Immature natural killer cell (primary cell): ENCODE results near the gene IRX6. TPM values are rescaled to one million over a fixed set of nuclear protein-coding genes. Genes with fewer than 3 reads are reported as not detected.

Experiments used
- DNase-seq, 3 donors: peaks; one replicate each; pipeline ENCODE4 v3.0.0; 2022; ENCODE audit warnings: mixed read lengths in 1 of 3
- H3K27ac Mint-ChIP-seq, 6 donors: one replicate each; pipeline ENCODE4 v1.8.0; 2020; ENCODE audit warnings: mixed read lengths in 6 of 6, mild to moderate bottlenecking in 5 of 6, inconsistent platforms in 4 of 6, moderate library complexity in 3 of 6
- H3K27me3 Mint-ChIP-seq, 3 donors: one replicate each; pipeline ENCODE4 v1.8.0; 2020 to 2021; ENCODE audit warnings: low read depth in 3 of 3, mild to moderate bottlenecking in 3 of 3, mixed read lengths in 3 of 3, moderate library complexity in 3 of 3, inconsistent platforms in 1 of 3
- H3K36me3 Mint-ChIP-seq, 3 donors: one replicate each; pipeline ENCODE4 v1.8.0; 2020; ENCODE audit warnings: mixed read lengths in 3 of 3, inconsistent platforms in 2 of 3, mild to moderate bottlenecking in 2 of 3
- H3K4me1 Mint-ChIP-seq, 2 donors: one replicate each; pipeline ENCODE4 v1.8.0; 2020; ENCODE audit warnings: inconsistent platforms in 2 of 2, mild to moderate bottlenecking in 2 of 2, mixed read lengths in 2 of 2, moderate library complexity in 1 of 2
- H3K4me3 Mint-ChIP-seq, 5 donors: one replicate each; pipeline ENCODE4 v1.8.0; 2020; ENCODE audit warnings: mild to moderate bottlenecking in 5 of 5, mixed read lengths in 5 of 5, inconsistent platforms in 3 of 5, moderate library complexity in 3 of 5
- H3K9me3 Mint-ChIP-seq, 6 donors: one replicate each; pipeline ENCODE4 v1.8.0; 2020; ENCODE audit warnings: mild to moderate bottlenecking in 6 of 6, mixed read lengths in 6 of 6, inconsistent platforms in 4 of 6, moderate library complexity in 3 of 6
- polyA plus RNA-seq, 3 donors: library from polyadenylated mRNA; unstranded; fragments of 300-500 nt; fragmentation: Illumina TruSeq; gene quantifications; one replicate each; pipeline ENCODE4 v1.2.3, GENCODE V29; 2021

The IRX6 gene
- polyA plus RNA-seq, 3 donors from 2014 or later: not detected

DNA sequence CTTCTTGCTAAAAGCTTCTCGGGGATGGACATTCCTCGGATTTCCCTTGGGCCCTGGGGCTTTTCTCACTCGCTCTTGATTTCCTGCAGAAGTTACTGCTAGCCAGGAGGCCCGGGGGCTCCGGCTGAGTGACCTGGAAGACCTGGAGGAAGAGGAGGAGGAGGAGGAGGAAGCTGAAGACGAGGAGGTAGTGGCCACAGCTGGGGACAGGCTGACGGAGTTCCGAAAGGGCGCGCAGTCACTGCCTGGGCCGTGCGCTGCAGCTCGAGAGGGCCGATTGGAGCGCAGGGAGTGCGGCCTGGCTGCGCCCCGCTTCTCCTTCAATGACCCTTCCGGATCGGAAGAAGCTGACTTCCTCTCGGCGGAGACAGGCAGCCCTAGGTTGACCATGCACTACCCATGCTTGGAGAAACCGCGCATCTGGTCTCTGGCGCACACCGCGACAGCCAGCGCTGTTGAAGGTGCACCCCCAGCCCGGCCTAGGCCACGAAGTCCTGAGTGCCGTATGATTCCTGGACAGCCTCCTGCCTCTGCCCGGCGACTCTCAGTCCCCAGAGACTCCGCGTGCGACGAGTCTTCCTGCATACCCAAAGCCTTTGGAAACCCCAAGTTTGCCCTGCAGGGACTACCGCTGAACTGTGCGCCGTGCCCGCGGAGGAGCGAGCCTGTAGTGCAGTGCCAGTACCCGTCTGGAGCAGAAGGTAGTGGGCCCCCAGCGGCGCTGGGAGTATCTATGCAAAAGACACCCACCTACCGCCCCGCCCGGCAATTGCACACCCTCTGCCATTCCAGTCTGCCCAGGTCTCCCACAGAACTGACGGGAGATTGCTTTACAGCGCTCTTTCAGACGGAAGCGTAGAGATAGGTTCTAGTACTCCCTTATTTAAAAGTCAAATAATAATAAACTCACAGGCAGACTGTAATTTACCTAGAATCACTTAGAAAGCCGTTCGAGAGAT lies 4.9 kb downstream of the IRX6 start:
- Mint-ChIP-seq H3K27ac (no peak overlapping the region), H3K4me1 (no peaks in the 10 kb centered on the region), H3K9me3 (peaks cover 0 to 4% (median 0%) of the 10 kb centered on the region in 6 donors), H3K4me3 (no peak overlapping the region), H3K36me3 (peaks cover 0 to 3% (median 0%) of the 10 kb centered on the region in 3 donors), H3K27me3 (peaks cover 5 to 11% (median 7%) of the 10 kb centered on the region in 3 donors)
- DNase-seq: no peak

GRCh38 chr16:55329791-55330428 lies 5.9 kb downstream of the IRX6 start:
- Mint-ChIP-seq H3K27ac (no peak overlapping the region), H3K4me3 (no peak overlapping the region), H3K27me3 (peaks cover 5 to 11% (median 7%) of the 10 kb centered on the region in 3 donors), H3K4me1 (no peaks in the 10 kb centered on the region), H3K9me3 (peaks cover 0 to 4% (median 0%) of the 10 kb centered on the region in 6 donors), H3K36me3 (peaks cover 0 to 3% (median 0%) of the 10 kb centered on the region in 3 donors)
- DNase-seq: no peak

DNA sequence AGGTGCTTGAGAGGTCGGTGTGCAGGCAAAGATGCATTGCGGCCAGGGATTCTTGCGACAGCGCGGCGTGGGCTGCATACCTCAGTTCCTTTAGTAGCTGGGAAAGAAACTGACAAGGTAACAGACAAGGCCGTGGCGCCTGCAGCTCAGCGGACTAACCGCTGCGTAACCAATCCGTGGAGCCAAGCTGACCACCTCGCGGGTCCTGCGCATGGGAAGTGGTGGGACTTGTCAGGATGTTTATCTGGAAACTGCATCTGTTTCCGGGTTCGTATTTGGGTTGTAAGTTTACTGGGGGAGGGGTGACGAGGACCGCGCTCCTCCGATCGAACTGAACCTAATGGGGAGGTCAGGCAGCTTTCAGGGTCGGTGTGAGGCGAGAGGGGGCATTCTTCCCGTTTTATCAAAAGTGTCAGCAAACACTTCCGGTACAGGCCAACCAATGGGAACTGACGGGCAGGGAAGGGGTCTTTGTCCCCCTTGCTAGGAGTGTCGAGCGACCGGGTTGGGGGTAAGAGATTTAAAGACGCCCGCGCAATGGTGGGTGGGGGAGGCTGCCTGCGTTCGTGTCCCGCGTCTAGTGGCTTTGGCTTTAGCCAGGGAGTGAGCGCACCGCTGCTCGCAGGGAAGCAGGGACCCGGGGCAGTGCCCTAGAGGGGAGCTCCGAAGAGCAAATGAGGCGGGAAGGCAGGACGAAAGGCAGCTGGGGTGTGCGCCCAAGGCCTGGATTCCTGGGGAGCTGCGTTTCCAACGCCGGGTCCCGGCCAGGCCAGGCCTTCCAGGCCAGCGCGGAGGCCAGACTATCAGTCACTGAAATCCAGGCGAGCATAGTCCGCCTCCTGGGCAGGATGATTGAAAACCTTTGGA lies 7.0 kb downstream of the IRX6 start:
- no peaks in the 10 kb centered on the region for H3K36me3 Mint-ChIP-seq
- H3K27ac Mint-ChIP-seq: no peak overlapping the region

DNA sequence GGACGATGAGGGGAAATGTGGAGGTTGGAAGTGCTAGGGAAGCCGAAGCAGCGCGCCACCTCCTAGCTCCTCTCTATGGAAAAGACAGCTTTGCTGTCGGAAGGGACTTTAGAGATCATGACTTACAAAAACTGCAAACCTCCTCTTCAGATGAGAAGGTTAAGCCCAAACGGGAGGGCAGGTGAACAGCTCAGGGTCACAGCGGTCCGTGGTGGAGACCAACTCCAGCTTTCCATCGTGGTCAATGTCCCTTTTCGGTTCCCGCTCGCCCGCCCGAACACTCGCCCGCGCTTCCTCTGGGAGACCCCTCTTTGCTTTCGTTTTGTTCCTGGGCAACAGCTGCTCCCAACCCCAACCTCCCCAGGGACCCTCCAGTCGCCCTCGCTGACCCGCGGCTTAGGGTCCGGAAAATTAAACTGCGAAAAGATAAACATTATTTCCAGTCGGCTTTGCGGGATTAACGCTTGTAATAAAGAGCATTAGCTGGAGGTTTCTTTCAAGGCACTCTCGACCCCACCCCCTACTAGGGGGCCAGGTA lies 7.7 kb downstream of the IRX6 start:
- Mint-ChIP-seq H3K4me3 (no peak overlapping the region), H3K27me3 (peaks cover 4 to 9% (median 8%) of the 10 kb centered on the region in 3 donors)

More for the DNA sequence above, 7.0 kb downstream of the IRX6 start:
- H3K4me3 Mint-ChIP-seq: no peak overlapping the region
- DNase-seq: no peak
- H3K9me3 Mint-ChIP-seq: peaks cover 0 to 2% (median 0%) of the 10 kb centered on the region in 6 donors
- H3K4me1 Mint-ChIP-seq: no peaks in the 10 kb centered on the region
- H3K27me3 Mint-ChIP-seq: peaks cover 4 to 9% (median 8%) of the 10 kb centered on the region in 3 donors

DNA sequence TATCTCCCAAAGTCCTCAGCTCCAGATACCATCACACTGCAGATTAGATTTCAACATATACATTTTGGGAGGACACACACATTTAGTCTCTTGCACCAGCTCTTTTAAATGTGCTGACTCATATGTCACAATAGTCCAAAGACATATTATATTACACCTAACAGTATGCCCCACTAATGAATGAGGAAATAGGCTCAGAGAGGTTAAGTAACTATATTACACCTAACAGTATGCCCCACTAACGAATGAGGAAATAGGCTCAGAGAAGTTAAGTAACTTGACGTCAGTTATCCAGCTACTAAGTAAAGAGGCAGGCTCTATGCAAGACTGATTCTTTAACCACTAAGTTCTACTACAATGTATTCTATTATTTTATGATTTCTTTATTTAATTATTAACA lies 9.7 kb downstream of the IRX6 start:
- no peak overlapping the region for H3K4me3 Mint-ChIP-seq
- no peaks in the 10 kb centered on the region for H3K4me1 Mint-ChIP-seq
- no peaks in the 10 kb centered on the region for H3K36me3 Mint-ChIP-seq
- H3K27me3 Mint-ChIP-seq: peaks cover 4 to 9% (median 4%) of the 10 kb centered on the region in 3 donors
- H3K9me3 Mint-ChIP-seq: peaks cover 0 to 2% (median 0%) of the 10 kb centered on the region in 6 donors
- no peak for DNase-seq
- no peak overlapping the region for H3K27ac Mint-ChIP-seq

More for the DNA sequence above, 7.7 kb downstream of the IRX6 start:
- Mint-ChIP-seq H3K27ac (no peak overlapping the region), H3K4me1 (no peaks in the 10 kb centered on the region), H3K36me3 (no peaks in the 10 kb centered on the region), H3K9me3 (peaks cover 0 to 2% (median 0%) of the 10 kb centered on the region in 6 donors)
- no peak for DNase-seq

- no peak for DNase-seq
- Mint-ChIP-seq H3K36me3 (no peaks in the 10 kb centered on the region), H3K4me3 (no peak overlapping the region)
Measured at GRCh38 chr16:55338646-55339045, 14.6 kb downstream of the IRX6 start.

GRCh38 chr16:55340445-55340844 lies 16.4 kb downstream of the IRX6 start:
- Mint-ChIP-seq H3K27ac (no peak overlapping the region), H3K36me3 (no peaks in the 10 kb centered on the region), H3K4me1 (no peaks in the 10 kb centered on the region), H3K9me3 (no peaks in the 10 kb centered on the region), H3K27me3 (peaks cover 0 to 8% (median 2%) of the 10 kb centered on the region in 3 donors), H3K4me3 (no peak overlapping the region)
- DNase-seq: no peak

More at GRCh38 chr16:55338646-55339045, 14.6 kb downstream of the IRX6 start:
- H3K4me1 Mint-ChIP-seq: no peaks in the 10 kb centered on the region
- no peak overlapping the region for H3K27ac Mint-ChIP-seq
- peaks cover 0 to 8% (median 2%) of the 10 kb centered on the region in 3 donors for H3K27me3 Mint-ChIP-seq
- H3K9me3 Mint-ChIP-seq: peaks cover 0 to 2% (median 0%) of the 10 kb centered on the region in 6 donors

GRCh38 chr16:55341681-55342080 lies 17.7 kb downstream of the IRX6 start:
- H3K9me3 Mint-ChIP-seq: no peaks in the 10 kb centered on the region
- no peak for DNase-seq
- no peak overlapping the region for H3K4me3 Mint-ChIP-seq
- peaks cover 2 to 4% (median 2%) of the 10 kb centered on the region in 3 donors for H3K27me3 Mint-ChIP-seq
- H3K27ac Mint-ChIP-seq: no peak overlapping the region
- no peaks in the 10 kb centered on the region for H3K36me3 Mint-ChIP-seq
- no peaks in the 10 kb centered on the region for H3K4me1 Mint-ChIP-seq

DNA sequence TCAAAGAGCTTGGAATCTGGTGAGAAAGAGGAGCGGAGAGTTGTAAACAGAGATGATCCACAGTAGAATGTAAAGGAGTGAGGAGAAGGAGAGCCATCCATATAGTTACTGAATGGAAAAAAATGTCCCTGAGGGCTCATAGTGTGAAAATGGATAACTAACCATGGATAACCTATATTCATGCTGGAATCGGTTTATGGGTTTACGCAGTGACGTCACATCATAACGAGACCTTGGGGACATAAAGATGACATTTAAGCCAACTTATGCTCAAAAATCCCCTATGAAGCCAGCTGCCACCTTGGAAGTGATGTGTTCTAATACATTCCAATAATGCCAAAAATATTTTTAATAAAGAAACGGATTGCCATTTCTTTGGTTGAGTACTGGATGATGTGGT lies 22.5 kb downstream of the IRX6 start:
- Mint-ChIP-seq H3K36me3 (no peaks in the 10 kb centered on the region), H3K4me3 (no peak overlapping the region), H3K27ac (no peak overlapping the region), H3K9me3 (peaks cover 0 to 6% (median 0%) of the 10 kb centered on the region in 6 donors), H3K27me3 (peaks cover 0 to 2% (median 2%) of the 10 kb centered on the region in 3 donors), H3K4me1 (no peaks in the 10 kb centered on the region)
- no peak for DNase-seq

DNA sequence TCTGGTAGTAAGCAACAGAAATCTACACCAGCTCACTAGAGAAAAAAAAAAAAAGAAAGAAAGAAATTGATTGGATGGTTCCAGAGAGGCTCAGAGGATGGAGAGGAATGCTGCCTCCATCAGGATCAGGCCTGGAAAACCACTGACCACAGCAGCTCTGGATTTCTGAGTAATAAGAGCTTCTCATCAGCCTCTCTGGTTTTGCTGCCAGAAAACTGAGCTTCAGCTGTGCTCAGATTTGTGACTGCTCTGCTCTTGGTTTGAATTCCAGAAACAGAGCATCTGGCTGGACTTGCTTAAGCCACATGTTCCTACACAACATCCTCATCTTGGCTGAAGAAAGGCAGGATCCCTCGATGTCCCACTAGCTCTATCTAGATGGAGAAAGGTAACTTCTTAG lies 25.9 kb downstream of the IRX6 start:
- no peak for DNase-seq
- no peak overlapping the region for H3K4me3 Mint-ChIP-seq
- no peak overlapping the region for H3K27ac Mint-ChIP-seq
- H3K27me3 Mint-ChIP-seq: peaks cover 0 to 2% (median 2%) of the 10 kb centered on the region in 3 donors
- H3K4me1 Mint-ChIP-seq: no peaks in the 10 kb centered on the region
- H3K36me3 Mint-ChIP-seq: no peaks in the 10 kb centered on the region
- H3K9me3 Mint-ChIP-seq: peaks cover 0 to 6% (median 0%) of the 10 kb centered on the region in 6 donors

DNA sequence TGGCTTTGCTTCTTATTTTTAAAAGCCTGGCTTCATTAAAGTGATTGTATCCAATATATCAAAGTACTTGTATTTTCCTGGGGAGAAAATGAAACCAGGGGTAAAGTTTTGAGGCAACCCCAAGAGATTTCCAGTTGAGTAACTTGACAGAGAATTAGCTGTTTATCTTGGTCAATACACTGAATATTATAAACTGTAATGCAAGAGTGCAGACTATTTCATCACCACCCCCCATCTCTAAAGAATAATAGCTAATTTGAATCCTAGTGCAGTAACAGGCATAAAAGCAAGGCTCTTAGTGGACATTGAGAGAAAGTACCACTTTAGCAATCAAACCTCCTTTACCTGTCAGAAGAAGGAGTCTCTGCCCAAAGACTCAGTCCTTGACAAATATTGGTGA lies 27.0 kb downstream of the IRX6 start:
- H3K4me3 Mint-ChIP-seq: no peak overlapping the region
- no peaks in the 10 kb centered on the region for H3K36me3 Mint-ChIP-seq
- H3K4me1 Mint-ChIP-seq: no peaks in the 10 kb centered on the region
- H3K27ac Mint-ChIP-seq: no peak overlapping the region
- H3K9me3 Mint-ChIP-seq: peaks cover 0 to 6% (median 0%) of the 10 kb centered on the region in 6 donors
- peaks cover 0 to 2% (median 0%) of the 10 kb centered on the region in 3 donors for H3K27me3 Mint-ChIP-seq
- no peak for DNase-seq

- peaks cover 0 to 2% (median 0%) of the 10 kb centered on the region in 3 donors for H3K27me3 Mint-ChIP-seq
- no peak overlapping the region for H3K27ac Mint-ChIP-seq
- H3K36me3 Mint-ChIP-seq: no peaks in the 10 kb centered on the region
- no peaks in the 10 kb centered on the region for H3K4me1 Mint-ChIP-seq
- H3K9me3 Mint-ChIP-seq: peaks cover 0 to 6% (median 0%) of the 10 kb centered on the region in 6 donors
- no peak for DNase-seq
- no peak overlapping the region for H3K4me3 Mint-ChIP-seq
Measured at GRCh38 chr16:55351936-55352335, 27.9 kb downstream of the IRX6 start.

- H3K36me3 Mint-ChIP-seq: no peaks in the 10 kb centered on the region
- H3K4me3 Mint-ChIP-seq: no peak overlapping the region
- peaks cover 0 to 4% (median 4%) of the 10 kb centered on the region in 3 donors for H3K27me3 Mint-ChIP-seq
- H3K27ac Mint-ChIP-seq: no peak overlapping the region
- no peaks in the 10 kb centered on the region for H3K4me1 Mint-ChIP-seq
- no peaks in the 10 kb centered on the region for H3K9me3 Mint-ChIP-seq
- no peak for DNase-seq
Measured at GRCh38 chr16:55357241-55357640, 33.2 kb downstream of the IRX6 start.
